ENCODE measurements around the gene PLEKHA5.

DNA sequence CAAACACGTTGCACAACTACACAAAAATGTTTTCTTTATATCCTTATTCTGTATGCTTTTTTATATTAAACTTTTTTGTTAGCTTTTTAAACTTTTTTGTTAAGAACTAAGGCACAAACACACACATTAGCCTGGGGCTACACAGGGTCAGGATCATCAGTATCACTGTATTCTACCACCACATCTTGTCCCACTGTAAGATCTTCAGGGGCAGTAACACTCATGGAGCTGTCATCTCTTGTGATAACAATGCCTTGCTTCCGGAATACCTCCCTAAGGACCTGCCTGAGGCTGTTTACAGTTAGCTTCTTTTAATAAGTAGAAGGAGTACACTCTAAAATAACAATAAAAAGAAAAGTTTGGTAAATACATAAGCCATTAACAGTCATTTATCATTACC is 42.2 kb downstream of the PLEKHA5 start:
- TF ChIP-seq, protein P1, sequence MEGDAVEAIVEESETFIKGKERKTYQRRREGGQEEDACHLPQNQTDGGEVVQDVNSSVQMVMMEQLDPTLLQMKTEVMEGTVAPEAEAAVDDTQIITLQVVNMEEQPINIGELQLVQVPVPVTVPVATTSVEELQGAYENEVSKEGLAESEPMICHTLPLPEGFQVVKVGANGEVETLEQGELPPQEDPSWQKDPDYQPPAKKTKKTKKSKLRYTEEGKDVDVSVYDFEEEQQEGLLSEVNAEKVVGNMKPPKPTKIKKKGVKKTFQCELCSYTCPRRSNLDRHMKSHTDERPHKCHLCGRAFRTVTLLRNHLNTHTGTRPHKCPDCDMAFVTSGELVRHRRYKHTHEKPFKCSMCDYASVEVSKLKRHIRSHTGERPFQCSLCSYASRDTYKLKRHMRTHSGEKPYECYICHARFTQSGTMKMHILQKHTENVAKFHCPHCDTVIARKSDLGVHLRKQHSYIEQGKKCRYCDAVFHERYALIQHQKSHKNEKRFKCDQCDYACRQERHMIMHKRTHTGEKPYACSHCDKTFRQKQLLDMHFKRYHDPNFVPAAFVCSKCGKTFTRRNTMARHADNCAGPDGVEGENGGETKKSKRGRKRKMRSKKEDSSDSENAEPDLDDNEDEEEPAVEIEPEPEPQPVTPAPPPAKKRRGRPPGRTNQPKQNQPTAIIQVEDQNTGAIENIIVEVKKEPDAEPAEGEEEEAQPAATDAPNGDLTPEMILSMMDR (IDR thresholded peaks at IDR 0.05) = no peak
- TF ChIP-seq POLR2A (IDR thresholded peaks at IDR 0.05) (no peak), EP300 (IDR thresholded peaks at IDR 0.05) (no peak)
